ENCODE results near the gene ACTR3C. TPM values are rescaled to one million over a fixed set of nuclear protein-coding genes. Genes with fewer than 3 reads are reported as not detected.

ACTR3C gene
- total and polyA plus RNA-seq, 2 of the 13 experiments (the other 11 are each of a cell fraction or from before 2014, with no cell fraction given) = 3.8 to 7.5 TPM

- TF ChIP-seq SCMH1 (CRISPR knock-in tag; IDR thresholded peaks at IDR 0.05; ENCODE audit: borderline replicate concordance) = no peak
- TF ChIP-seq ZNF136 (CRISPR knock-in tag; IDR thresholded peaks at IDR 0.05; ENCODE audit: low read depth) = 0 out of 2 replicates have a peak, but pooled peaks have one; percentile 16
- TF ChIP-seq ZNF263 (CRISPR knock-in tag; IDR thresholded peaks at IDR 0.05) = peak; percentile 47; the same call in 1 of the 2 replicates
- no peak for TF ChIP-seq IKZF1 (IDR thresholded peaks at IDR 0.05)
- 0 out of 2 replicates have a peak, but pooled peaks have one; percentile 33 for TF ChIP-seq ZNF850 (CRISPR knock-in tag; conservative IDR thresholded peaks at IDR 0.05)
- TF ChIP-seq ZNF678 (CRISPR knock-in tag; IDR thresholded peaks at IDR 0.05) = peak; percentile 87; the same call in 1 of the 2 replicates
- 0 out of 2 replicates have a peak, but pooled peaks have one; percentile 7 for TF ChIP-seq ZBTB49 (CRISPR knock-in tag; IDR thresholded peaks at IDR 0.05; ENCODE audit: borderline replicate concordance)
- peak; percentile 77; the same call in 1 of the 2 replicates for TF ChIP-seq MTA1 (CRISPR knock-in tag; IDR thresholded peaks at IDR 0.05; ENCODE audit: borderline replicate concordance)
- no peak for TF ChIP-seq TSC22D2 (CRISPR knock-in tag; IDR thresholded peaks at IDR 0.05; ENCODE audit: borderline replicate concordance)
- no peak for TF ChIP-seq HNRNPH1 (optimal IDR thresholded peaks at IDR 0.05; ENCODE audit: low read depth, low read length)
- TF ChIP-seq ZNF549 (CRISPR knock-in tag; IDR thresholded peaks at IDR 0.05) = no peak
- TF ChIP-seq HDAC1 (CRISPR knock-in tag; IDR thresholded peaks at IDR 0.05) = peak; percentile 54
- peak in 1 of 2 experiments; percentile 78; a peak in 2 of 4 replicates for TF ChIP-seq KLF16 (CRISPR knock-in tag; IDR thresholded peaks at IDR 0.05)
- TF ChIP-seq ZNF546 (CRISPR knock-in tag; conservative IDR thresholded peaks at IDR 0.05) = peak; percentile 83; the same call in 1 of the 2 replicates
- TF ChIP-seq SNAPC4 (CRISPR knock-in tag; IDR thresholded peaks at IDR 0.05) = no peak
- TF ChIP-seq ZNF710 (CRISPR knock-in tag; IDR thresholded peaks at IDR 0.05; ENCODE audit: borderline replicate concordance) = no peak
- TF ChIP-seq U2AF1 (optimal IDR thresholded peaks at IDR 0.05; ENCODE audit: low read depth, low read length) = peak; percentile 83
These were observed 44.9 kb upstream of the ACTR3C start, which contains the start of gene REPIN1 (continued) for GRCh38 chr7:150368096-150368883.

Measured in HepG2 (cell line).